Esophagus muscularis mucosa (tissue), 4 donors: ENCODE results near the gene CPT1A. TPM values are rescaled to one million over a fixed set of nuclear protein-coding genes. Genes with fewer than 3 reads are reported as not detected.

Experiments
- DNase-seq: peaks from one replicate; pipeline ENCODE4 v3.0.0-alpha.2; 2017; ENCODE audit errors: extremely low spot score
- H3K27ac ChIP-seq, 4 donors: fragments of 200-600 bp; sonication (generic); replicated peaks in 1 of 4; 1 replicate in 3 of 4; 2 replicates in 1 of 4; pipeline ENCODE4 v1.5.1; 2016 to 2019; ENCODE audit warnings: mild to moderate bottlenecking in 1 of 4
- H3K27me3 ChIP-seq, 4 donors: fragments of 200-600 bp; sonication (generic); one replicate each; pipeline versions ENCODE4 v1.5.1 to v1.6.0; 2016 to 2019
- H3K36me3 ChIP-seq, 4 donors: fragments of 200-600 bp; sonication (generic); one replicate each; pipeline ENCODE4 v1.5.1; 2016 to 2019
- H3K4me1 ChIP-seq, 4 donors: fragments of 200-600 bp; sonication (generic); one replicate each; pipeline ENCODE4 v1.5.1; 2016 to 2019
- H3K4me3 ChIP-seq, 4 donors: fragments of 200-600 bp; sonication (generic); 1 replicate in 2 of 4; 2 replicates in 2 of 4; pipeline ENCODE4 v1.5.1; 2016 to 2019; ENCODE audit warnings: mild to moderate bottlenecking in 4 of 4, moderate library complexity in 1 of 4
- H3K9me3 ChIP-seq, 4 donors: fragments of 200-600 bp; sonication (generic); 1 replicate in 3 of 4; 2 replicates in 1 of 4; pipeline ENCODE4 v1.5.1; 2016 to 2019
- CTCF ChIP-seq, 3 experiments: fragments of 200-600 bp in 2 of 3; fragments of 450-650 bp in 1 of 3; sonication (generic) in 2 of 3; IDR thresholded peaks; one replicate each; pipeline ENCODE4 v1.5.1; 2017 to 2019; ENCODE audit warnings: antibody characterized with exemption in 3 of 3, mild to moderate bottlenecking in 2 of 3, moderate library complexity in 1 of 3
- EP300 ChIP-seq: sonication (generic); formaldehyde crosslinking; IDR thresholded peaks from one replicate; pipeline ENCODE4 v1.6.1; 2017; ENCODE audit warnings: antibody characterized with exemption
- POLR2A ChIP-seq: fragments of 450-650 bp; IDR thresholded peaks from one replicate; pipeline ENCODE4 v1.6.1; 2017; ENCODE audit warnings: antibody characterized with exemption, moderate library complexity, mild to moderate bottlenecking, low read depth
- POLR2AphosphoS5 ChIP-seq, 2 donors: sonication (generic); formaldehyde crosslinking; IDR thresholded peaks; one replicate each; pipeline ENCODE4 v1.6.1; 2017; ENCODE audit warnings: antibody characterized with exemption in 2 of 2
- WGBS: methylation state at CpG from one replicate; pipeline ENCODE4 v1.1.5; 2018; 5-methylcytosine and 5-hydroxymethylcytosine counted together
- intact Hi-C: fragments of 100-400 bp; cut with DNase I; formaldehyde crosslinking; loops from one replicate; pipeline ENCODE4 v1.15.1; 2023
- total RNA-seq, 4 donors: library from RNA; depleted of rRNA; stranded (reverse); fragments of >200 nt; gene quantifications; one replicate each; pipeline versions ENCODE4 v1.1.0 to v1.2.1, GENCODE V29; 2016

The CPT1A gene
- total RNA-seq, 4 donors from 2014 or later, result 36.1 to 122 (median 77.5) TPM

GRCh38 chr11:68845351-68846002 is 3.8 kb upstream of the CPT1A start:
- Histone ChIP-seq H3K9me3 (no peaks in the 10 kb centered on the region), H3K4me1 (peaks cover 24 to 44% (median 41%) of the 10 kb centered on the region in 4 donors), H3K36me3 (no peaks in the 10 kb centered on the region), H3K27me3 (no peaks in the 10 kb centered on the region), H3K4me3 (no peak overlapping the region), H3K27ac (peak overlapping the region in 3 of 4 donors; percentile 23 to 97 (median 95))
- TF ChIP-seq POLR2AphosphoS5 (IDR thresholded peaks at IDR 0.05), result no peak
- TF ChIP-seq CTCF (IDR thresholded peaks at IDR 0.05), result no peak
- no peak for TF ChIP-seq POLR2A
- no peak for TF ChIP-seq EP300
- no peak for DNase-seq
- 78% methylated on average over 18 of the region's 18 CpGs for WGBS
- intact Hi-C loops, result no loop called here

GRCh38 chr11:68844801-68845200 is 3.1 kb upstream of the CPT1A start:
- H3K27ac ChIP-seq, result peak overlapping the region in 3 of 4 donors; percentile 23 to 97 (median 95)
- no peaks in the 10 kb centered on the region for H3K9me3 ChIP-seq
- H3K4me3 ChIP-seq, result no peak overlapping the region
- intact Hi-C loops, result no loop called here
- WGBS, result 75% methylated on average over 6 of the region's 6 CpGs
- no peak for TF ChIP-seq POLR2AphosphoS5 (IDR thresholded peaks at IDR 0.05)
- no peak for TF ChIP-seq POLR2A
- H3K27me3 ChIP-seq, result no peaks in the 10 kb centered on the region
- peaks cover 24 to 51% (median 48%) of the 10 kb centered on the region in 4 donors for H3K4me1 ChIP-seq
- H3K36me3 ChIP-seq, result no peaks in the 10 kb centered on the region
- DNase-seq, result no peak

GRCh38 chr11:68844376-68844775 is 2.7 kb upstream of the CPT1A start:
- no peaks in the 10 kb centered on the region for H3K9me3 ChIP-seq
- 78% methylated on average over 3 of the region's 3 CpGs for WGBS
- TF ChIP-seq EP300 (no peak), POLR2A (no peak), POLR2AphosphoS5 (IDR thresholded peaks at IDR 0.05) (no peak), CTCF (IDR thresholded peaks at IDR 0.05) (no peak)
- H3K4me1 ChIP-seq, result peaks cover 24 to 55% (median 52%) of the 10 kb centered on the region in 4 donors
- intact Hi-C loops, result no loop called here
- peak overlapping the region; percentile 92 to 99 (median 98) for H3K4me3 ChIP-seq
- DNase-seq, result no peak
- peak overlapping the region; percentile 54 to 97 (median 96) for H3K27ac ChIP-seq
- no peaks in the 10 kb centered on the region for H3K36me3 ChIP-seq
- H3K27me3 ChIP-seq, result no peaks in the 10 kb centered on the region

GRCh38 chr11:68843703-68844312 is 2.1 kb upstream of the CPT1A start:
- H3K27ac ChIP-seq, result peak overlapping the region; percentile 54 to 97 (median 96)
- DNase-seq, result no peak
- TF ChIP-seq POLR2AphosphoS5 (IDR thresholded peaks at IDR 0.05) (peak; percentile 45 to 65), CTCF (IDR thresholded peaks at IDR 0.05) (peak; percentile 60 to 76 (median 64)), EP300 (no peak)
- intact Hi-C loops, result no loop called here
- H3K4me3 ChIP-seq, result peak overlapping the region; percentile 92 to 99 (median 98)
- peaks cover 25 to 58% (median 58%) of the 10 kb centered on the region in 4 donors for H3K4me1 ChIP-seq
- H3K27me3 ChIP-seq, result no peaks in the 10 kb centered on the region
- WGBS, result 28% methylated on average over 14 of the region's 54 CpGs
- no peaks in the 10 kb centered on the region for H3K9me3 ChIP-seq
- H3K36me3 ChIP-seq, result no peaks in the 10 kb centered on the region

GRCh38 chr11:68843052-68843561 is 1.4 kb upstream of the CPT1A start:
- peak overlapping the region; percentile 54 to 97 (median 96) for H3K27ac ChIP-seq
- peak overlapping the region; percentile 92 to 99 (median 98) for H3K4me3 ChIP-seq
- no peak for DNase-seq
- no peaks in the 10 kb centered on the region for H3K36me3 ChIP-seq
- WGBS, result 50% methylated on average over 18 of the region's 23 CpGs
- intact Hi-C loops, result no loop called here
- no peak for TF ChIP-seq CTCF (IDR thresholded peaks at IDR 0.05)
- no peak for TF ChIP-seq POLR2AphosphoS5 (IDR thresholded peaks at IDR 0.05)
- H3K4me1 ChIP-seq, result peaks cover 32 to 65% (median 65%) of the 10 kb centered on the region in 4 donors
- H3K27me3 ChIP-seq, result no peaks in the 10 kb centered on the region
- H3K9me3 ChIP-seq, result no peaks in the 10 kb centered on the region
